Tibial nerve (tissue), 4 donors: Measurements from ENCODE around the gene LRSAM1.

Experiments
- EP300 ChIP-seq, 2 donors: sonication (generic); formaldehyde crosslinking; IDR thresholded peaks; one replicate each; pipeline ENCODE4 v1.6.1; 2017; ENCODE audit warnings: antibody characterized with exemption in 2 of 2, mild to moderate bottlenecking in 1 of 2
- TF ChIP-seq, protein P1 (sequence below), 5 experiments: fragments of 200-600 bp in 3 of 5; fragments of 450-650 bp in 2 of 5; sonication (generic) in 3 of 5; IDR thresholded peaks; one replicate each; pipeline ENCODE4 v1.5.1; 2016 to 2019; ENCODE audit warnings: antibody characterized with exemption in 5 of 5, mild to moderate bottlenecking in 3 of 5, moderate library complexity in 2 of 5

DNA sequence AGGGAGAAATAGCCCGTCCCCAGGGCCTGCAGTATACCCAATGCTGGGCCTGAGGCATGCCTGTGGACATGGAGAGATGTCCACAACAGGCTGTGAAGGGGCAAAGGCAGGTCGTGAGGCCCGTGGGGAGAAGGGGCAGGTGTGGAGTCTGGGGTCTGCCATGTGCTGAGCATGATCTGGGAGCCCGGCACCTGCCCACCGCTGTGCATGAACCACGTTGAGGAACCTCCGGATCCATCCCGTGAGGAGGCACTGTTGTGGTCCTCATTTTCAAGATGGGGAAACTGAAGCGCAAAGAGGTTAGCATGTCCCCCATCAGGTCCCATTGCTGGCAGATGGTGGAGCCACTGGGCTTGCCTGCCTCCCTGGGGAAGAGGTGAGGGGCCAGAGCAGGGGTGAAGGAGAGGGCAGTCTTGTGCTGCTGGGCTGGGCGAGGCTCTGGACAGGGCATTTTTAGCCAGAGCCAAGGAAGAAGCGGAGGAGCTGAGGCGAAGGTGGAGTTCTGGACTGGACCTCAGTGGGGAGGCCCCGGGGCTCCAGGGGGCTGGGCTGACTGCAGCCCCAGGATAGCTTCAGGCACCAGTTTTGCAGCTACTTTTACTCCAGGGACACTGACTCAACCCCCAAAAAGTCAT is 46.5 kb downstream of the LRSAM1 start:
- TF ChIP-seq, protein P1, sequence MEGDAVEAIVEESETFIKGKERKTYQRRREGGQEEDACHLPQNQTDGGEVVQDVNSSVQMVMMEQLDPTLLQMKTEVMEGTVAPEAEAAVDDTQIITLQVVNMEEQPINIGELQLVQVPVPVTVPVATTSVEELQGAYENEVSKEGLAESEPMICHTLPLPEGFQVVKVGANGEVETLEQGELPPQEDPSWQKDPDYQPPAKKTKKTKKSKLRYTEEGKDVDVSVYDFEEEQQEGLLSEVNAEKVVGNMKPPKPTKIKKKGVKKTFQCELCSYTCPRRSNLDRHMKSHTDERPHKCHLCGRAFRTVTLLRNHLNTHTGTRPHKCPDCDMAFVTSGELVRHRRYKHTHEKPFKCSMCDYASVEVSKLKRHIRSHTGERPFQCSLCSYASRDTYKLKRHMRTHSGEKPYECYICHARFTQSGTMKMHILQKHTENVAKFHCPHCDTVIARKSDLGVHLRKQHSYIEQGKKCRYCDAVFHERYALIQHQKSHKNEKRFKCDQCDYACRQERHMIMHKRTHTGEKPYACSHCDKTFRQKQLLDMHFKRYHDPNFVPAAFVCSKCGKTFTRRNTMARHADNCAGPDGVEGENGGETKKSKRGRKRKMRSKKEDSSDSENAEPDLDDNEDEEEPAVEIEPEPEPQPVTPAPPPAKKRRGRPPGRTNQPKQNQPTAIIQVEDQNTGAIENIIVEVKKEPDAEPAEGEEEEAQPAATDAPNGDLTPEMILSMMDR (IDR thresholded peaks at IDR 0.05): no peak
- TF ChIP-seq EP300 (IDR thresholded peaks at IDR 0.05): no peak
